HepG2 (cell line): ENCODE data around the gene PIR. TPM values are rescaled to one million over a fixed set of nuclear protein-coding genes. Genes with fewer than 3 reads are reported as not detected.

Source experiments
- HMG20A ChIP-seq: IDR thresholded peaks from 2 replicates; pipeline ENCODE4 v1.6.1; 2016; ENCODE audit warnings: borderline replicate concordance
- IRF2 ChIP-seq: IDR thresholded peaks from 2 replicates; pipeline ENCODE4 v1.6.1; 2018; ENCODE audit warnings: missing genetic modification reagents, missing compliant biosample characterization
- NCOR1 ChIP-seq: fragments of 200-600 bp; sonication (generic); IDR thresholded peaks from 2 replicates; pipeline ENCODE4 v1.7.0; 2017; ENCODE audit warnings: antibody characterized with exemption, low read length, borderline replicate concordance
- RFX5 ChIP-seq: IDR thresholded peaks from 2 replicates; pipeline ENCODE4 v1.6.1; 2011; ENCODE audit warnings: low read depth, low read length, improper control_type of control experiment
- ZBTB3 ChIP-seq: sonication (generic); formaldehyde crosslinking; IDR thresholded peaks from 2 replicates; pipeline ENCODE4 v1.4.0; 2020; ENCODE audit warnings: low read depth, mild to moderate bottlenecking, moderate library complexity, missing genetic modification reagents, borderline replicate concordance
- ZNF530 ChIP-seq: sonication (generic); formaldehyde crosslinking; IDR thresholded peaks from 2 replicates; pipeline ENCODE4 v1.5.0; 2020; ENCODE audit warnings: low read depth, mild to moderate bottlenecking, missing genetic modification reagents
- ZNF616 ChIP-seq: sonication (generic); formaldehyde crosslinking; IDR thresholded peaks from 2 replicates; pipeline ENCODE4 v1.5.0; 2020; ENCODE audit warnings: low read depth, mild to moderate bottlenecking, missing genetic modification reagents
- ZNF709 ChIP-seq: sonication (generic); formaldehyde crosslinking; IDR thresholded peaks from 2 replicates; pipeline ENCODE4 v1.5.0; 2020; ENCODE audit warnings: mild to moderate bottlenecking, missing genetic modification reagents
- ZNF747 ChIP-seq: sonication (generic); formaldehyde crosslinking; IDR thresholded peaks from 2 replicates; pipeline ENCODE4 v1.8.1; 2023; ENCODE audit warnings: missing genetic modification reagents, mild to moderate bottlenecking, borderline replicate concordance
- ZNF792 ChIP-seq: IDR thresholded peaks from 2 replicates; pipeline ENCODE4 v1.6.1; 2016
- ZNF839 ChIP-seq: sonication (generic); formaldehyde crosslinking; IDR thresholded peaks from 2 replicates; pipeline ENCODE4 v1.4.0; 2020; ENCODE audit warnings: missing genetic modification reagents, mild to moderate bottlenecking, borderline replicate concordance
- polyA plus RNA-seq, 8 experiments: library from polyadenylated mRNA; depleted of rRNA in 3 of 8; stranded (reverse) in 7 of 8; unstranded in 1 of 8; fragments of >200 nt; fragmentation: Illumina TruSeq in 4 of 8; extraction: Trizol in 4 of 8; gene quantifications; 2 replicates each; pipeline versions ENCODE4 v1.2.1 to v1.2.3, GENCODE V29; 2011 to 2016; ENCODE audit warnings: low read depth in 4 of 8, missing spikeins in 1 of 8, mixed read lengths in 1 of 8; ENCODE audit not compliant: insufficient read depth in 1 of 8
- total RNA-seq, 5 experiments: library from RNA; depleted of rRNA; stranded (reverse); fragments of >200 nt; fragmentation: Illumina TruSeq; extraction: Trizol; gene quantifications; 2 replicates each; pipeline ENCODE4 v1.2.3, GENCODE V29; 2016; ENCODE audit warnings: low read depth in 1 of 5
- TF ChIP-seq, protein P1 (sequence below): sonication (generic); formaldehyde crosslinking; IDR thresholded peaks from 2 replicates; pipeline ENCODE4 v1.8.0; 2022; ENCODE audit warnings: missing genetic modification reagents, mild to moderate bottlenecking, borderline replicate concordance
- TF ChIP-seq, protein P2 (sequence below): fragments of 450-650 bp; IDR thresholded peaks from 2 replicates; pipeline ENCODE4 v1.6.1; 2016
- TF ChIP-seq, protein P3 (sequence below): sonication (generic); formaldehyde crosslinking; IDR thresholded peaks from 2 replicates; pipeline ENCODE4 v1.5.0; 2020; ENCODE audit warnings: mild to moderate bottlenecking, missing genetic modification reagents
- TF ChIP-seq, protein P4 (sequence below): sonication (generic); formaldehyde crosslinking; IDR thresholded peaks from 2 replicates; pipeline ENCODE4 v1.4.0; 2020; ENCODE audit warnings: low read depth, mild to moderate bottlenecking, missing genetic modification reagents
- TF ChIP-seq, protein P5 (sequence below): sonication (generic); formaldehyde crosslinking; IDR thresholded peaks from 2 replicates; pipeline ENCODE4 v1.4.0; 2020; ENCODE audit warnings: mild to moderate bottlenecking, missing genetic modification reagents
- TF ChIP-seq, protein P6 (sequence below): sonication (generic); formaldehyde crosslinking; IDR thresholded peaks from 2 replicates; pipeline ENCODE4 v1.5.0; 2020; ENCODE audit warnings: missing genetic modification reagents
- TF ChIP-seq, protein P7 (sequence below): sonication (generic); formaldehyde crosslinking; IDR thresholded peaks from 2 replicates; pipeline ENCODE4 v1.4.0; 2020; ENCODE audit warnings: missing genetic modification reagents

The PIR gene
- total and polyA plus RNA-seq, 2 of the 13 experiments (the other 11 are each of a cell fraction or from before 2014, with no cell fraction given): 12.2 to 38.0 TPM

DNA sequence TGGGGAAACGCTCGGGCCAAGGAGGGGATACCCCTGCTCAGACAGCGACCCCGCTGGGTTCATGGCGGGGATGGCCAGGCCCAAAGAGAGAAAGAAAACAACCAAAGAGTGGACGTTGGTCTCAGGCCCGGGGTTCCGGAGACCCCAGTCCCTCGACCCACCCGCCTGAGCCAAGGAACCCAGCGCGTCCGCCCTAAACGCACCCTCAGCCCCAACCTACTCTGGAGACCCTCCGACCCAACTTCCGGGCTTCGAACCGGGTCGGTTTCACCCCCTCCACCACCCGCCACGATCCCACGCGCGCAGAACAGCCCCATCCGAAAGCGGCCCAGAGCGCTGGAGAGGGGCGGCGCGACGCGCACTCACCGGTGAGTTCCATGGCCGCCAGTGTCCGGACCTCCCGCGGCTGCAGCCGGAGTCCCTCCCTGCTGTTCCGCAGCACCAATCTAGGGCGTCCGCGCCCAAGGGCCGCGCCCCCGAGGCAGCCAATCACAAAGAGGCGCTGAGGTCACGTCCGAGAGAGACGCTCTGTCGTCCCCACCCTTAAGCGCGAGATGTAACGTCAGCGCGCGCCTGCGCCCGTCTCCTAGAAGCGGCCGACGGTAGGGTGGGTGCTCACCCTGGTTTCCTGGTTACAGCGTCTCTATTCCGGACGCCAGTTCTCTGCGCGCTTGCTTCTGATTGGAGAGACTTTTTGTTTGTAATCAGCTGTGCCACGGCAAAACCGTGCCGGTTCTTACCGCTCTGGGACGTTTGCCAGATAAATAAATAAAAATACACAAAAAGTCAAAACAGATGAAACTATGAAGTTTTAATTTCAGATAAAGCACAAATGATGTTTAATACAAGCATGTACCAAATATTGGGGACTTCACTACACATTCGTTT lies 157.8 kb downstream of the PIR start, which contains the start of gene PIGA (continued):
- no peak for TF ChIP-seq HMG20A
- TF ChIP-seq, protein P1, sequence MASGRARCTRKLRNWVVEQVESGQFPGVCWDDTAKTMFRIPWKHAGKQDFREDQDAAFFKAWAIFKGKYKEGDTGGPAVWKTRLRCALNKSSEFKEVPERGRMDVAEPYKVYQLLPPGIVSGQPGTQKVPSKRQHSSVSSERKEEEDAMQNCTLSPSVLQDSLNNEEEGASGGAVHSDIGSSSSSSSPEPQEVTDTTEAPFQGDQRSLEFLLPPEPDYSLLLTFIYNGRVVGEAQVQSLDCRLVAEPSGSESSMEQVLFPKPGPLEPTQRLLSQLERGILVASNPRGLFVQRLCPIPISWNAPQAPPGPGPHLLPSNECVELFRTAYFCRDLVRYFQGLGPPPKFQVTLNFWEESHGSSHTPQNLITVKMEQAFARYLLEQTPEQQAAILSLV (CRISPR knock-in tag): 0 out of 2 replicates have a peak, but pooled peaks have one; percentile 26
- TF ChIP-seq, protein P2, sequence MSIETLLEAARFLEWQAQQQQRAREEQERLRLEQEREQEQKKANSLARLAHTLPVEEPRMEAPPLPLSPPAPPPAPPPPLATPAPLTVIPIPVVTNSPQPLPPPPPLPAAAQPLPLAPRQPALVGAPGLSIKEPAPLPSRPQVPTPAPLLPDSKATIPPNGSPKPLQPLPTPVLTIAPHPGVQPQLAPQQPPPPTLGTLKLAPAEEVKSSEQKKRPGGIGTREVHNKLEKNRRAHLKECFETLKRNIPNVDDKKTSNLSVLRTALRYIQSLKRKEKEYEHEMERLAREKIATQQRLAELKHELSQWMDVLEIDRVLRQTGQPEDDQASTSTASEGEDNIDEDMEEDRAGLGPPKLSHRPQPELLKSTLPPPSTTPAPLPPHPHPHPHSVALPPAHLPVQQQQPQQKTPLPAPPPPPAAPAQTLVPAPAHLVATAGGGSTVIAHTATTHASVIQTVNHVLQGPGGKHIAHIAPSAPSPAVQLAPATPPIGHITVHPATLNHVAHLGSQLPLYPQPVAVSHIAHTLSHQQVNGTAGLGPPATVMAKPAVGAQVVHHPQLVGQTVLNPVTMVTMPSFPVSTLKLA: no peak
- no peak for TF ChIP-seq ZNF616 (CRISPR knock-in tag)
- TF ChIP-seq ZBTB3: no peak
- no peak for TF ChIP-seq NCOR1
- TF ChIP-seq, protein P3, sequence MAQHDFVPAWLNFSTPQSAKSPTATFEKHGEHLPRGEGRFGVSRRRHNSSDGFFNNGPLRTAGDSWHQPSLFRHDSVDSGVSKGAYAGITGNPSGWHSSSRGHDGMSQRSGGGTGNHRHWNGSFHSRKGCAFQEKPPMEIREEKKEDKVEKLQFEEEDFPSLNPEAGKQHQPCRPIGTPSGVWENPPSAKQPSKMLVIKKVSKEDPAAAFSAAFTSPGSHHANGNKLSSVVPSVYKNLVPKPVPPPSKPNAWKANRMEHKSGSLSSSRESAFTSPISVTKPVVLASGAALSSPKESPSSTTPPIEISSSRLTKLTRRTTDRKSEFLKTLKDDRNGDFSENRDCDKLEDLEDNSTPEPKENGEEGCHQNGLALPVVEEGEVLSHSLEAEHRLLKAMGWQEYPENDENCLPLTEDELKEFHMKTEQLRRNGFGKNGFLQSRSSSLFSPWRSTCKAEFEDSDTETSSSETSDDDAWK (CRISPR knock-in tag): no peak
- TF ChIP-seq, protein P4, sequence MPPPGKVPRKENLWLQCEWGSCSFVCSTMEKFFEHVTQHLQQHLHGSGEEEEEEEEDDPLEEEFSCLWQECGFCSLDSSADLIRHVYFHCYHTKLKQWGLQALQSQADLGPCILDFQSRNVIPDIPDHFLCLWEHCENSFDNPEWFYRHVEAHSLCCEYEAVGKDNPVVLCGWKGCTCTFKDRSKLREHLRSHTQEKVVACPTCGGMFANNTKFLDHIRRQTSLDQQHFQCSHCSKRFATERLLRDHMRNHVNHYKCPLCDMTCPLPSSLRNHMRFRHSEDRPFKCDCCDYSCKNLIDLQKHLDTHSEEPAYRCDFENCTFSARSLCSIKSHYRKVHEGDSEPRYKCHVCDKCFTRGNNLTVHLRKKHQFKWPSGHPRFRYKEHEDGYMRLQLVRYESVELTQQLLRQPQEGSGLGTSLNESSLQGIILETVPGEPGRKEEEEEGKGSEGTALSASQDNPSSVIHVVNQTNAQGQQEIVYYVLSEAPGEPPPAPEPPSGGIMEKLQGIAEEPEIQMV (CRISPR knock-in tag): no peak
- no peak for TF ChIP-seq ZNF747 (CRISPR knock-in tag)
- TF ChIP-seq, protein P5, sequence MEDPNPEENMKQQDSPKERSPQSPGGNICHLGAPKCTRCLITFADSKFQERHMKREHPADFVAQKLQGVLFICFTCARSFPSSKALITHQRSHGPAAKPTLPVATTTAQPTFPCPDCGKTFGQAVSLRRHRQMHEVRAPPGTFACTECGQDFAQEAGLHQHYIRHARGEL (CRISPR knock-in tag): no peak
- TF ChIP-seq, protein P6, sequence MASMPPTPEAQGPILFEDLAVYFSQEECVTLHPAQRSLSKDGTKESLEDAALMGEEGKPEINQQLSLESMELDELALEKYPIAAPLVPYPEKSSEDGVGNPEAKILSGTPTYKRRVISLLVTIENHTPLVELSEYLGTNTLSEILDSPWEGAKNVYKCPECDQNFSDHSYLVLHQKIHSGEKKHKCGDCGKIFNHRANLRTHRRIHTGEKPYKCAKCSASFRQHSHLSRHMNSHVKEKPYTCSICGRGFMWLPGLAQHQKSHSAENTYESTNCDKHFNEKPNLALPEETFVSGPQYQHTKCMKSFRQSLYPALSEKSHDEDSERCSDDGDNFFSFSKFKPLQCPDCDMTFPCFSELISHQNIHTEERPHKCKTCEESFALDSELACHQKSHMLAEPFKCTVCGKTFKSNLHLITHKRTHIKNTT (CRISPR knock-in tag): no peak
- peak; percentile 41; the same call in 1 of the 2 replicates for TF ChIP-seq RFX5
- 0 out of 2 replicates have a peak, but pooled peaks have one; percentile 20 for TF ChIP-seq IRF2
- no peak for TF ChIP-seq ZNF839 (CRISPR knock-in tag)
- TF ChIP-seq ZNF792: no peak
- TF ChIP-seq ZNF530 (CRISPR knock-in tag): no peak
- no peak for TF ChIP-seq ZNF709 (CRISPR knock-in tag)
- TF ChIP-seq, protein P7, sequence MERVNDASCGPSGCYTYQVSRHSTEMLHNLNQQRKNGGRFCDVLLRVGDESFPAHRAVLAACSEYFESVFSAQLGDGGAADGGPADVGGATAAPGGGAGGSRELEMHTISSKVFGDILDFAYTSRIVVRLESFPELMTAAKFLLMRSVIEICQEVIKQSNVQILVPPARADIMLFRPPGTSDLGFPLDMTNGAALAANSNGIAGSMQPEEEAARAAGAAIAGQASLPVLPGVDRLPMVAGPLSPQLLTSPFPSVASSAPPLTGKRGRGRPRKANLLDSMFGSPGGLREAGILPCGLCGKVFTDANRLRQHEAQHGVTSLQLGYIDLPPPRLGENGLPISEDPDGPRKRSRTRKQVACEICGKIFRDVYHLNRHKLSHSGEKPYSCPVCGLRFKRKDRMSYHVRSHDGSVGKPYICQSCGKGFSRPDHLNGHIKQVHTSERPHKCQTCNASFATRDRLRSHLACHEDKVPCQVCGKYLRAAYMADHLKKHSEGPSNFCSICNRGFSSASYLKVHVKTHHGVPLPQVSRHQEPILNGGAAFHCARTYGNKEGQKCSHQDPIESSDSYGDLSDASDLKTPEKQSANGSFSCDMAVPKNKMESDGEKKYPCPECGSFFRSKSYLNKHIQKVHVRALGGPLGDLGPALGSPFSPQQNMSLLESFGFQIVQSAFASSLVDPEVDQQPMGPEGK (CRISPR knock-in tag): no peak
